ACC112 (cell line): ENCODE results near the gene CAMKMT.

Experiments
- H2AFZ ChIP-seq: fragments of 200-600 bp; sonication (generic); one replicate; pipeline ENCODE4 v1.6.0; 2017; ENCODE audit warnings: antibody characterized with exemption, low read length; ENCODE audit not compliant: unreplicated experiment
- H3K27ac ChIP-seq: fragments of 200-600 bp; sonication (generic); 2 replicates; pipeline ENCODE4 v1.5.1; 2014; ENCODE audit warnings: low read depth, mild to moderate bottlenecking, antibody characterized with exemption, low read length, moderate library complexity
- H3K27me3 ChIP-seq: fragments of 200-600 bp; sonication (generic); 2 replicates; pipeline ENCODE4 v1.6.1; 2014; ENCODE audit warnings: mild to moderate bottlenecking, antibody characterized with exemption, low read length, moderate library complexity, mixed read lengths; ENCODE audit not compliant: insufficient read depth
- H3K36me3 ChIP-seq: fragments of 200-600 bp; sonication (generic); 2 replicates; pipeline ENCODE4 v1.6.1; 2016; ENCODE audit warnings: mild to moderate bottlenecking, antibody characterized with exemption, low read length, moderate library complexity, mixed read lengths; ENCODE audit not compliant: insufficient read depth
- H3K4me1 ChIP-seq: fragments of 200-600 bp; sonication (generic); one replicate; pipeline ENCODE4 v1.6.1; 2016; ENCODE audit warnings: low read length, mixed read lengths; ENCODE audit not compliant: insufficient read depth, unreplicated experiment, control insufficient read depth
- H3K4me3 ChIP-seq: fragments of 200-600 bp; sonication (generic); 2 replicates; pipeline ENCODE4 v1.5.1; 2014; ENCODE audit warnings: mild to moderate bottlenecking, low read depth, low read length
- H3K79me2 ChIP-seq: fragments of 200-600 bp; sonication (generic); one replicate; pipeline ENCODE4 v1.6.0; 2016; ENCODE audit warnings: low read length; ENCODE audit not compliant: control insufficient read depth, unreplicated experiment, insufficient read depth

CAMKMT gene

DNA sequence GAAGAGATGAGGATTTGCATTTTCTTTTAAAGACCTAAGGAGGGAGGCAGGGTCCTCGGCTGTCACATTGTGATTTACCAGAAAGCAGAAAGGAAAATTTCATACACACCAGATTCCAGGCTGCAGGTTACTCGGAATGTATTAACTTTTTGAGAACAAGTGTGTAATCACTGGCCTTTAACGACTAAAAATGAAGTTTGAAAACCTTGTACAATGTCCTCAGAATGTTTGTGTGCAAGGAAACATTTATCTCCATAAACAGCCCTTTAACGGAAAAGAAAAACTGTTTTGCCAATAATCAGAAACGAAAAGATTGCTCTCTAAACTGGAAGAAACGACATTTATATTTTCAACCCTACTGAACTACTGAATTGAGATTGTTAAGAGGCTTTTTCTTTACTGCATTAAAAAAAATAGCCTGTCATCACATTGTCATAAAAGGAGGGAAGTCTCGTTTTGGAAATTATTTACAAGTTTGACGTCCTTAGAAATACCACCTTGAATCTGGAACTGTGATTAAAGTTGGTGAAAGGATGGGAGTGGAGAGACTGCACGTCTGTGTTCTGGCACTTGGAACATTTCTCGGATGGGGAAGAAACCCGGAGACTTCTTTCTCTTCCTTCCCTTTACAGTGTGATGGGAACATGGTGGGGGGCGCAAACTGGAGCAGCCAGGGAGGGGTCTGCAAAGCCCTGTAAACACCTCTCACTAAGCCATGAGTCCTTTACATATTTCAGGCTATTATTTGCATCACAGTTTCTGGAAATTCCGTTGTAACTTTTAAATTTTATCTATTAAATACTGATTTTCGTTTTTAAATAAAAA lies 445.7 kb downstream of the CAMKMT start:
- H3K79me2 ChIP-seq, result no peaks in the 10 kb centered on the region
- no peak overlapping the region for H3K4me3 ChIP-seq
- no peak overlapping the region for H2AFZ ChIP-seq
- H3K27me3 ChIP-seq, result peaks cover 98% of the 10 kb centered on the region
- no peaks in the 10 kb centered on the region for H3K4me1 ChIP-seq
- no peak overlapping the region for H3K27ac ChIP-seq
- no peaks in the 10 kb centered on the region for H3K36me3 ChIP-seq

DNA sequence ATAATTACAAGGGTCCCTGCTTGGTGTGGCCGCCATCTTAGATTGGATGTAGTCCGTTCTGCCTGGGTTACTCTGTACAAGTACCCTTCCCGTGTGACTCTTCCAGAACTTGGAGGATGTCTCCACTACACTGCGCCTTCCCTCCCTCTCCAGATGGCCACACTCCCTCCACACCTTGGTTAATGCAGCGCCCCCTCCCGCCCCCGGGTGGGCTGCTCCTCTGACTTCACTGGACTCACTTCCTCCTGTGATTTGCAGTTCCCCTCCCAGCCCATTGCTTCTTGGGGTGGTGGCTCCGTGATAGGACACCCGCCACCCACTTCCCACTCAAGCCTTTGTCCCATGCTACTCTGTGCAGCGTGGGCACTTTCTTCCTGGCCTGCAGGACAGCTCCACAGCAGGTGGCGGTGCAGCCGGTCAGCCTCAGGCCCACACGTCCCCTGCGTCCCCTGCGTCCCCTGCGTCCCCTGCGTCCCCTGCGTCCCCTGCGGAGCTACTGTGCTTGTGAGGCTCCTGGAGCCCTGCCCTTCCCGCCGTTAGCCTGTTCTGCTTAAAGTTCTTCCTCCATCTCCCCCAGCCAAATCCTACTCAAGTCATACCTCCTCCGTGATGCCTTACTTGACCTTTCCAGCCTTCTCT lies 449.3 kb downstream of the CAMKMT start:
- peaks cover 94% of the 10 kb centered on the region for H3K27me3 ChIP-seq
- no peaks in the 10 kb centered on the region for H3K36me3 ChIP-seq
- H2AFZ ChIP-seq, result no peak overlapping the region
- H3K27ac ChIP-seq, result no peak overlapping the region
- H3K4me1 ChIP-seq, result no peaks in the 10 kb centered on the region
- no peaks in the 10 kb centered on the region for H3K79me2 ChIP-seq
- no peak overlapping the region for H3K4me3 ChIP-seq

DNA sequence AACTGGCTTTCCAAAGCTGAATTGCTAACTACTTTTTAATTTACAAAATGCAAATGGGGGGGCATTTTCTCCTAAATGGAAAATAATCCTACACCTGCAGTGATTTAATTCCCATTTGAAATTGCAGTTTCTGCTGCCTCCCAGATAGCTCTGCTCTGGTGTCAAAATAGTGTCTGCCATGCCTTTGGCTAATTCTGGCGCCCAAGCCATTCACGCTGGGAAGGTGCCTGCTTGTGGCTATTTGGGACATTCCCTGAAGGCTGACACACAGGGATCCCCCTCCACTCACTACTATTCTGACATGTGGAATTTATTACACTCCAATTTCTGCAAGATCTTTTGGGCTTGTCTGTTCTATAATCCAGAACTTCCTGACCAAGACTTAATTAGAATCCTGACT lies 451.4 kb downstream of the CAMKMT start:
- H3K27ac ChIP-seq, result no peak overlapping the region
- peaks cover 91% of the 10 kb centered on the region for H3K27me3 ChIP-seq
- H3K4me3 ChIP-seq, result no peak overlapping the region
- H3K79me2 ChIP-seq, result no peaks in the 10 kb centered on the region
- H3K36me3 ChIP-seq, result no peaks in the 10 kb centered on the region
- no peak overlapping the region for H2AFZ ChIP-seq
- H3K4me1 ChIP-seq, result no peaks in the 10 kb centered on the region

DNA sequence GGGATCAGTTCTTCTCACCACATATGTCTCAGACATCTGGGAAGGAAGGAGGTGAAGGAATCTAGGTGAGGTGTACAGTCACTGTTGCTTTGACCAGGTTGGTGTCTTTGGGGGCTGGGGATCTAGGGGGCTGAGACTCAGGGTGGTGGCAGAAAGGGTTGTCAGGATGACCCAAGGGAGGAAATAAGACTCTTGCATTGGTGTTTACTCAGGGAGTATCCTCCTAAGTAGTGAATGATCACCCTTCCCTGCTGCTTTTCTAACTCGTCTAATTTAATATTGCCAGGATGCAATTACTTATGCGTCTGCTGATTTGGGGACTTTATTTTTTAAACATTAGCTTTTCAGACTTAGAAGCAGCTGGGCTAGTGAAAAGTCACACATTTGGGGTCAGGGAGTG lies 451.9 kb downstream of the CAMKMT start:
- Histone ChIP-seq H3K27me3 (peaks cover 86% of the 10 kb centered on the region), H3K4me3 (no peak overlapping the region), H2AFZ (no peak overlapping the region), H3K4me1 (no peaks in the 10 kb centered on the region), H3K79me2 (no peaks in the 10 kb centered on the region), H3K36me3 (no peaks in the 10 kb centered on the region), H3K27ac (no peak overlapping the region)

DNA sequence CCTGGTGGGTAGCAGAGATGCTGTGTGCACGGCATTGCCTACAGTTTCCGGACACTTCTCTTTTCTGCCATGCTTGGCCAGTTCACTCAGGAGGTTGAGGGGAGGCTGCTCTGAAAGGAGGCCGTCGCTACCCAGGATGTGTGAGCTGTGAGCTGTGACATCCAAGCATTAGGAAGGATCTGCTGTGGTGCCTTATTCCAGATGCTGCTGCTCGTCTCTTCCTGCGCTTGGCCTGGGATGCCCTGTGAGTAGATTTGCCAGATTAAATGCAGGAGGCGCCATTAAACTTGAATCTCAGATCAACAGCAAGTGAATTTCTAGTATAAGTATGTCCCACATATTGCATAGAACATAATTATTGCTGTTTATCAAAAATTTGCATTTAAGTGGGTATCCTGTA lies 455.5 kb downstream of the CAMKMT start:
- peaks cover 76% of the 10 kb centered on the region for H3K27me3 ChIP-seq
- H3K4me1 ChIP-seq, result no peaks in the 10 kb centered on the region
- no peak overlapping the region for H3K27ac ChIP-seq
- no peaks in the 10 kb centered on the region for H3K79me2 ChIP-seq
- H3K4me3 ChIP-seq, result no peak overlapping the region
- no peaks in the 10 kb centered on the region for H3K36me3 ChIP-seq
- H2AFZ ChIP-seq, result no peak overlapping the region

DNA sequence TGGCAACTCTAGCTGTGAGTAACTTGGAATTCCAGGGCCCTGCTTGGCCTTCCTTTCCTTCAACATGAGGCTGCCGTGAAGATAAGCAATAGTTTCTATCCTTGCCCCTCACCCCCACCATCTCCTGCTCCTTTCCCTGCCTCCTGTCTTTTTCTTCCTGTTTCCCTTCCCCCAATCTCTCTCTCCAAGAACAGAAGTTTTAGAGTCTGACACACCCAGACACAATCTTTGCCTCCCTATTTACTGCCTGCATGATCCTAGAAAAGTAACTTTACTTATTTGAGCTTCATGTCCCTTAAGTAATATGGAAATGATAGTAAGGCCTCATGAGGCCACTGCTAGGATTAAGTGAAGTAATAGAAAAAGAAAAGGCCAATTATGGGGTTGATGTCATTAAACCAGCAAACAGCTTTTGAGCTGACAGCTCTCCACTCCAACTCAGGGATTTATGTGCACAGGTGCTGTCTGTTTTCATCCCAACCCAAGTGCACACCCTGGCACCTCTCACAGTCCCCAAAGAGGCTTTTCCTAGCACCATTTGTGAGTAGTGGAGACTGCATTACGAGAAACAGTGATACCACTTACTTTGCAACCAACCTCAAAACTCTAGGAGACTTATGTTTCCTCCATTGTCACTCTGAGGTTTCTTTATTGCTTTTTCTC lies 456.1 kb downstream of the CAMKMT start:
- Histone ChIP-seq H3K79me2 (no peaks in the 10 kb centered on the region), H3K27ac (no peak overlapping the region), H3K4me1 (no peaks in the 10 kb centered on the region), H2AFZ (no peak overlapping the region), H3K36me3 (no peaks in the 10 kb centered on the region), H3K4me3 (no peak overlapping the region), H3K27me3 (peaks cover 76% of the 10 kb centered on the region)

DNA sequence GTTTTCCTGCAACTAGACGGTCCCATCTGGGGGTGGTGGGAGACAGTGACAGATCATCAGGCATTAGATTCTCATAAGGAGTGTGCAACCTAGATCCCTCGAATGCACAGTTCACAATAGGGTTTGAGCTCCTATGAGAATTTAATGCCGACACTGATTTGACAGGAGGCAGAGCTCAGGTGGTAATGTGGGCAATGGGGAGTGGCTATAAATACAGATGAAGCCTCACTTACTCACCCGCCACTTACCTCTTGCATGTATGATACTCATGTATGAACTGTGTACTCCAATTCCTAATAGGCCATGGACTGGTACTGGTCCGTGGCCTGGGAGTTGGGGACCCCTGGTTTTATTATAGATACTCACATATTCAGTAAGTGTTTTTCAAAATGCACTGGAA lies 457.3 kb downstream of the CAMKMT start:
- H3K4me1 ChIP-seq, result no peaks in the 10 kb centered on the region
- H3K36me3 ChIP-seq, result no peaks in the 10 kb centered on the region
- H3K79me2 ChIP-seq, result no peaks in the 10 kb centered on the region
- H2AFZ ChIP-seq, result no peak overlapping the region
- H3K4me3 ChIP-seq, result no peak overlapping the region
- H3K27ac ChIP-seq, result no peak overlapping the region
- peaks cover 71% of the 10 kb centered on the region for H3K27me3 ChIP-seq

DNA sequence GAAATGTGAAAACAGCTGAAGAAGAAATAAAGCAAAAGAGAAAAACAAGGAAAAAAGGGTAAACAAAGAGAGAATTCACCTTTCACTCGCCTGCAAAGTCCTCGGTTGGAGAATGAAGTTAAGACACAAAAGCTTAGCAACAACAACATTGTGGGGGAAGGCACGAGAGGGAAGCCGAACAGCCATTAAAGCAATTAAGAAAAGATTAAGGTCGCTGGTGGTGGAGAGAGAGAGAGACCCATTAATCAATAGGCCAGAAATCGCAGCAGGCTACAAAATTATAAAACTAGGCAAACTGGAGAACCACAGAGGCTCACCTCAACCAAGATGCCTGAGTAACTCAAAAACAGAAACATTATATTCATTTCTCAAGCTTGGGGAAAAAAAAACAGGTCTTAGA lies 459.8 kb downstream of the CAMKMT start:
- peaks cover 68% of the 10 kb centered on the region for H3K27me3 ChIP-seq
- no peak overlapping the region for H3K27ac ChIP-seq
- no peak overlapping the region for H3K4me3 ChIP-seq
- no peaks in the 10 kb centered on the region for H3K79me2 ChIP-seq
- no peaks in the 10 kb centered on the region for H3K36me3 ChIP-seq
- H3K4me1 ChIP-seq, result no peaks in the 10 kb centered on the region
- H2AFZ ChIP-seq, result no peak overlapping the region

DNA sequence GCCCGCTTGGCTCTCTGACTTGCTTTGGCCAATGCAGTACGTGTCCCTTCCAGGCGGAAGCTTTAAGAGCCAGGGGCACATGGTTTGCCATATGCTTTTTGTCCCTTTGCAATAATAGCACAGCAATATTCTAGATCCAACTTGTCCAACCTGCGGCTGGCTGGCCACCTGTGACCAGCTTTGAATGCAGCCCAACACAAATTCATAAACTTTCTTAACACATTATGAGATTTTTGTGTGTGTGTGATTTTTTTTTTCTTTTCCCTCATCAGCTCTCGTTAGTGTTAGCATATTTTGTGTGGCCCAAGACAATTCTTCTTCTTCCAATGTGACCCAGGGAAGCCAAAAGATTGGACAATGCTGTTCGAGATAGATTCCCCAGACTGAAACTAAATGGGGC lies 460.4 kb downstream of the CAMKMT start:
- H3K4me3 ChIP-seq, result no peak overlapping the region
- no peaks in the 10 kb centered on the region for H3K36me3 ChIP-seq
- no peak overlapping the region for H3K27ac ChIP-seq

More for the DNA sequence above, 460.4 kb downstream of the CAMKMT start:
- H2AFZ ChIP-seq, result no peak overlapping the region
- H3K79me2 ChIP-seq, result no peaks in the 10 kb centered on the region
- H3K4me1 ChIP-seq, result no peaks in the 10 kb centered on the region
- H3K27me3 ChIP-seq, result peaks cover 65% of the 10 kb centered on the region
